ENCODE measurements around the gene SEMA4F. TPM values are rescaled to one million over a fixed set of nuclear protein-coding genes. Genes with fewer than 3 reads are reported as not detected.

The SEMA4F gene
- total RNA-seq, 1 experiment from 2014 or later: 7.6 TPM

GRCh38 chr2:74682501-74682900, 28.5 kb downstream of the SEMA4F start:
- Mint-ChIP-seq H3K9me3 (ENCODE audit: unreplicated experiment) (no peaks in the 10 kb centered on the region), H3K27ac (ENCODE audit: unreplicated experiment) (no peak overlapping the region), H3K27me3 (ENCODE audit: insufficient read depth, unreplicated experiment) (no peaks in the 10 kb centered on the region), H3K4me3 (ENCODE audit: unreplicated experiment) (no peak overlapping the region), H3K36me3 (ENCODE audit: insufficient read depth, unreplicated experiment) (no peaks in the 10 kb centered on the region), H3K4me1 (ENCODE audit: low read depth, unreplicated experiment) (no peaks in the 10 kb centered on the region)
- H3K36me3 ChIP-seq (ENCODE audit: control insufficient read depth, insufficient read depth, low read length): no peaks in the 10 kb centered on the region
- TF ChIP-seq CTCF (IDR thresholded peaks at IDR 0.05; ENCODE audit: insufficient read depth in 1 of 2, low read depth in 1 of 2, low read length in 1 of 2, severe bottlenecking in 1 of 2, unreplicated experiment in 1 of 2): no peak
- no peaks in the 10 kb centered on the region for H3K4me1 ChIP-seq
- intact Hi-C loops (cut with micrococcal nuclease; ENCODE audit: unreplicated experiment): no loop called here
- ChIA-PET POLR2A (no interaction called here), CTCF (no interaction called here)
- H3K27me3 ChIP-seq (replicated peaks; ENCODE audit: control insufficient read depth, insufficient read depth, low read length): no peaks in the 10 kb centered on the region
- BruUV-seq (replicated peaks): no TSS peak
- no peaks in the 10 kb centered on the region for H3K9me3 ChIP-seq
- DNase-seq: no peak
- no peak overlapping the region for H3K4me3 ChIP-seq (ENCODE audit: low read depth, low read length)

GRCh38 chr2:74685408-74685807, 31.4 kb downstream of the SEMA4F start:
- H3K36me3 Mint-ChIP-seq (ENCODE audit: insufficient read depth, unreplicated experiment): no peaks in the 10 kb centered on the region
- H3K4me3 ChIP-seq (ENCODE audit: low read depth, low read length): no peak overlapping the region
- CTCF ChIA-PET: no interaction called here
- intact Hi-C loops (cut with micrococcal nuclease; ENCODE audit: unreplicated experiment): no loop called here
- H3K4me3 Mint-ChIP-seq (ENCODE audit: unreplicated experiment): no peak overlapping the region
- H3K27ac Mint-ChIP-seq (ENCODE audit: unreplicated experiment): no peak overlapping the region
- no peak for TF ChIP-seq CTCF (IDR thresholded peaks at IDR 0.05; ENCODE audit: insufficient read depth in 1 of 2, low read depth in 1 of 2, low read length in 1 of 2, severe bottlenecking in 1 of 2, unreplicated experiment in 1 of 2)
- DNase-seq: no peak
- POLR2A ChIA-PET: no interaction called here
- no peaks in the 10 kb centered on the region for H3K9me3 ChIP-seq
- H3K27me3 Mint-ChIP-seq (ENCODE audit: insufficient read depth, unreplicated experiment): no peaks in the 10 kb centered on the region
- no peaks in the 10 kb centered on the region for H3K27me3 ChIP-seq (replicated peaks; ENCODE audit: control insufficient read depth, insufficient read depth, low read length)
- no TSS peak for BruUV-seq (replicated peaks)
- no peaks in the 10 kb centered on the region for H3K4me1 ChIP-seq
- no peaks in the 10 kb centered on the region for H3K9me3 Mint-ChIP-seq (ENCODE audit: unreplicated experiment)
- no peaks in the 10 kb centered on the region for H3K4me1 Mint-ChIP-seq (ENCODE audit: low read depth, unreplicated experiment)
- no peaks in the 10 kb centered on the region for H3K36me3 ChIP-seq (ENCODE audit: control insufficient read depth, insufficient read depth, low read length)

GRCh38 chr2:74688881-74689280, 34.8 kb downstream of the SEMA4F start:
- intact Hi-C loops (cut with micrococcal nuclease; ENCODE audit: unreplicated experiment): no loop called here
- no peak for TF ChIP-seq CTCF (IDR thresholded peaks at IDR 0.05; ENCODE audit: insufficient read depth in 1 of 2, low read depth in 1 of 2, low read length in 1 of 2, severe bottlenecking in 1 of 2, unreplicated experiment in 1 of 2)
- Histone ChIP-seq H3K4me1 (no peaks in the 10 kb centered on the region), H3K9me3 (no peaks in the 10 kb centered on the region), H3K4me3 (ENCODE audit: low read depth, low read length) (no peak overlapping the region), H3K27me3 (replicated peaks; ENCODE audit: control insufficient read depth, insufficient read depth, low read length) (no peaks in the 10 kb centered on the region), H3K36me3 (ENCODE audit: control insufficient read depth, insufficient read depth, low read length) (no peaks in the 10 kb centered on the region)
- Mint-ChIP-seq H3K4me1 (ENCODE audit: low read depth, unreplicated experiment) (no peaks in the 10 kb centered on the region), H3K9me3 (ENCODE audit: unreplicated experiment) (no peaks in the 10 kb centered on the region), H3K36me3 (ENCODE audit: insufficient read depth, unreplicated experiment) (no peaks in the 10 kb centered on the region), H3K27ac (ENCODE audit: unreplicated experiment) (no peak overlapping the region), H3K27me3 (ENCODE audit: insufficient read depth, unreplicated experiment) (no peaks in the 10 kb centered on the region), H3K4me3 (ENCODE audit: unreplicated experiment) (no peak overlapping the region)
- BruUV-seq (replicated peaks): no TSS peak
- POLR2A ChIA-PET: no interaction called here
- CTCF ChIA-PET: interaction anchor here (0.5 to 1.4 kb wide), 2 partner anchors 25 to 27 kb away, joined by 3 to 4 read pairs; no protein-coding TSS in a partner anchor
- no peak for DNase-seq
